HG02852 (cell line): ENCODE measurements around the gene PRDM2.
A peak's percentile ranks its signal among the peaks of the same experiment; 100 is the strongest.
"Not testable (repeated sequence)": the region's sequence is repeated elsewhere in the genome, so short reads cannot be mapped to it uniquely, and the experiment has no call there.

Source experiments
- ATAC-seq: cut with Tn5 transposase; IDR thresholded peaks from one replicate; pipeline ENCODE4 v1.9.1; 2021; ENCODE audit warnings: mild to moderate bottlenecking, moderate library complexity; ENCODE audit not compliant: unreplicated experiment

Gene PRDM2

DNA sequence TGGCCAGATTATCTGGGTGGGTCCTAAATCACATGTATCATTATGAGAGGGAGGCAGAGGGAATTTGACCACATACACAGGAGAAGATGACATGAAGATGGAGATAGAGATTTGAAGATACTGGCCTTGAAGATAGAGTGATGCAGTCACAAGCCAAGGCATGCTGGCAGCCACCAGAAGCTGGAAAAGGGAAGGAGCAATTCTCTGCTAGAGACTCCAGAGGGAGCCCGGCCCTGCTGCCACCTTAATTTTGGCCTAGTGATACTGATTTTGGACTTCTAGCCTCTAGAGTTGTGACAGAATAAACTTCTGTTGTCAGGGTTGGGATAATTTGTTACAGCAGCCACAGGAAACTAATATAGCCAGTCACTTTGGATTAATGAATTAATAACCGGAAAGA, 2.2 kb upstream of the PRDM2 start:
- no peak for ATAC-seq

DNA sequence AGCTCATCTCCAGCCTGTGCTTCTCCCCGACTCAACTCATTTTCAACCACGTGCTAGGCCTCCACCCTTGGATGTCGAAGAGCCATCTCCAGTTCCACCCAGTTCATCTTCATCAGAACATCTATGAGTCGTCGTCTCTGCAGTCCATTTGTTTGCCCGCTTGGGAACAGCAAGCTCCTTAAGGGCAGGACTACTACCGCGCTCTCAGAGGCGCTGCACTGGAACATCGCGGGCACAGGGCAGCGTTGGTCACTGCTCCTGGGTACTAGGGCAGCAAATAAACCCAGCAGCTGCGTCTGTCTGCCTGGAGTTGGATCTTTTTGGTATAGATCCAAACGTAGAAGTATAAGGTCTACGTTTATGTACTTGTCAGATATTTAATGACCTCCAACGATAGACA, 478 bp upstream of the PRDM2 start:
- ATAC-seq, result no peak

DNA sequence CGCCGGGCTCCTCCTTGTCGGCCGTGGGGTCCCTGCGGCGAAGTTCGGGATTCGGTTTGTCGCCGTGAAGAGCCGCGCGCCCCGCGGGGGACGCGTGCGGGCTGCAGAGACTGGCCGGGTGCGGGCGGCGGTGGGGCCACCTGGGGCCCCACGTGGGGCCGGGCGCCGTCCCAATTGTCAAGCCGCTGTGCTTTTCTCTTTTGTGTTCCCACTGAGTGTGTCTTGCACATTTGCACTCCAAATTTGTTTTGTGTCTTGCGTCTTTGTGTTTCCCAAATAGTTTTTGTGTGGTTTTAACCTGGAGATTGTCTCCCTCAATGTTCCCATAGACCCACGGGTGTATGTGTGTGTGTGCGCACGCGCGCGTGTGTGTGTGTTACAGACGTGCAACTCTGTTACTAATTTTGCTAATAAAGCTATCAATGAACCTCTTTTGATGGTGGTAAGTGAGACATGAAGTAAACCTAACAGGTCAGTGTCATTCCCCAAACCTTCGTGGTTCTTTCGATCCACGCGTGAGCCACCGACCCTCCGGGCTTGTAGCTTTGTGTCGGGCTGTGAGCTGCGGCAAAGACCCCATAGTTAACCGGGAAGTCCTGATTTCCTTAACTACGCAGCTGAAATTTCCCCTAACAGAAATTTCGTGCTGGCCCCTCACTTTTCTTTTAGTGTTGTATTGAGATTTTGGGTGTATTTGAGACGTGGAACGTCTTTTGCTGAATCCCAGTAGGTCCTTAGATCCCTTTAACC, 708 bp downstream of the PRDM2 start:
- peak; percentile 28 for ATAC-seq

DNA sequence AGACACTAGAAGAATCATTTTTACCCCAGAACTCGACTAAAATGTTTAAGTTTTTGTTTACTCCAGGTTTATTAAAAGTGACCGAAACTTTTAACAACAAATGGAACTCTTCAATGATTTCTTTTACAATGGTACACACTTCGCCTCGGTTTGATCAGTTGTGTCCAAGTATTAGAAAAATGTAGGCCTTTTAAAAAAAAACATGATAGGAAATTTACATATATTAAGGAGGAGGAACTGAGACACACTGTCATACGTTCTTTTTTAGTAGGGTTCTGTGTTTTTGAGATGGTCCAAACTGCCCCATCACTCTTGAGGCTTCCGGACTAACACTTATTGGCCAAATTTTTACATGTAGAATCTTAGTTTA, 1.3 kb downstream of the PRDM2 start:
- ATAC-seq, result no peak

DNA sequence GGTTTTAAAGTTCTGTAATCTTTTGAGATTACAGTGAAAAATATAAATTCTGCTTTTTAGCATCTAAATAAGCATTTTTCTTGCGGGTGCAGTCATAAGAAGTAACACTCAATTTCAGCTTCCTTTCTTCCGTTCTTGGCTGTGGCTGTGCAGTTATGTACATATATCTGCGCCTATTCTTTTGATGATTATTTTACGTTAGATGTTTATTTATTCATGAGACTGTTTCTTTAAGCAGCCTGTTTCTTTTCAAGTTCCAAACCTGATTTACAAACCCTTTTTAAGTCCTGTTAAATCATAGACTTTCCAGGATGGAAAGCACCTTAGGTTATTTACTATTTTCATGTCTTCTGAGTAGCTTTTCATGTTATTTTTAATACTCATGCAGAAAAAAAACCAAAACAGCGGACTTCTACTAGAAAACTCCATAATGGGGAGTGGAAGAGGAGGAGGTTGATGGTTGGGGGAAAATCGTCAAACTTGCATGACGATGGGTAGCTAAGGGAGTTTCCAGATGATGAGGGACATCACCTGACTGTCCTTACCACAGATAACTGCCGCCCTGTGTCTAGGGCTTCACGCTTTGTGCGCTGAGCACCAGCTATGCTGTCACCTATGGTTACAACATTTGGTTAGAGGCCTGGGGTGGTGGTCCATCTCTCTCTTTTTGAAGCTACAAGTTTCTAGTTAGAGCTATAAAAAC, 2.6 kb downstream of the PRDM2 start:
- ATAC-seq, result peak; percentile 82

DNA sequence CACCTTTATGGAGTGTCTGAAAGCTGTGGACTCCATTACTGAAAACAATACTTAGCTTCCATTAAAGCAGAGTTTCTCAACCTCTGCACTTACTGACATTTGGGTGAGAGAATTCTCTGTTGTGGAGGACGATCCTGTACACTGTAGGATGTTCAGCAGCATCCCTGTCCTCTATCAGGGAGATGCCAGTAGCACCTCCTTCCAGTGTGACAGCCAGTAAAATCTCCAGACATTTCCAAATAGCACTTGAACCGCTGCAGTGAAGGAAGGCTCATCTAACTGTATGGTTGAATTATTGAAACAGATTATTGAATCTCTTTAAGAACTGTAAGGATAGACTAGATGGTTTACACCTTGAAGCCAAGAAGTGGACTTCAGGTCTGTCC, 3.1 kb downstream of the PRDM2 start:
- ATAC-seq, result no peak

DNA sequence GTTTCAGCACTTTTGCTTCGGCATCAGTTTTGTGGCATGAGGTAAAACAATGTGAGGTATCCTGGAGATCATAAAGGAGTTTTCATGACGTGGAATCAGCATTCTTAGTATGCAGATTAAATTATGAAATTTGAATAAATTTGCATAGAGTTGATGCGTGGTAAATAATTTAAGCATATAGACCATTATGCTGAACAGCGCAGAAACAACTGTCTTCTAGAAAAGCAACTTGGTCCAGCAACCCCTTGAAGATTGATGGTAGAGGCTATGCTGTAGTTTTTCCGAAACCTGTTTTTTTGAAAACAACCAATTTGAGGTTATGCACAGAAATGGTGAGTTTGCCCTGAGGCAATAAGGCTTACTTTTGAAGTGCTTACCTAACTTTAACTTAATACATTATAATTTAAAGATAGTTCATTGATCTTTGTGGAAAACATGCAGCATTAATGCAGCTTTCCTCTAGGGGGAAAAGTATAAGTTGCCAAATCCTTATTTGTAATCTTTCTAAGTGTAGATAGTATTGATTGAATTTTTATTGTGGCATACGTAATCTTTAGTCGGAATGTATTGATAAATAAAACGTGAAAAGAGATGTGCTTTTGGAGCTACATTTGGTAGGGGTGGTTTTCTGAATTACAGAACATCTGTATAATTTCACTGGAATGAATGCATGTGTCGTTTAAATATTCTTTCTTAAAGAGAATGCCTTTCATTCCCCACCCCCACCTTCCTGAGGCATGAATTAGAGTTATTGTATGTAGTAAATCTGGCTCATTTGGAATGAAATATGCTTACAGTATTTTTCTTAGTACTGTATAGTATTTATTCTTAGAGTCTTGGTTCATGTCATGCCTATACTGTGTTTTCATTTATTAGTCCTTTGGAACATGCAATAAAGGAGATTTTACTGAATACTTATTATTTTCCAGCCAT, 3.8 kb downstream of the PRDM2 start:
- no peak for ATAC-seq

DNA sequence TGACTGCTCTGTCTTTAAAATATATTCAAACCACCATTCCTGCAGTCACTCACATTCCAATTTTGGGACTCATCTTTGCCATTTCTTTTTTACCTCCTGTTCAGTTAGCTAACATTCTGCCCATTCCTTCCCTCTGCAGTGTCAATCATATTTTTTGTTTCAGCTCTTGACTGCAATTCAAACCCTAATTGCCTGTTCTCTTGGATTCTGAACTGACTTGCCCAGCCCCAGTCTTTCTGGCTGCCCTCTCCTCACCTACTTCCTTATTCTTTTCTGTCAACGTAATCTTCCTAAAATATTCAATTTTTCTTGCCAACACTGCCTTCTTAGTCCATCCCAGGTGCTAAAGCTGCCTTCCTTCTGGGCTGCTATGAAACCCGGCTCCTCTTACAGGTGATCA, 6.1 kb downstream of the PRDM2 start:
- ATAC-seq, result no peak

DNA sequence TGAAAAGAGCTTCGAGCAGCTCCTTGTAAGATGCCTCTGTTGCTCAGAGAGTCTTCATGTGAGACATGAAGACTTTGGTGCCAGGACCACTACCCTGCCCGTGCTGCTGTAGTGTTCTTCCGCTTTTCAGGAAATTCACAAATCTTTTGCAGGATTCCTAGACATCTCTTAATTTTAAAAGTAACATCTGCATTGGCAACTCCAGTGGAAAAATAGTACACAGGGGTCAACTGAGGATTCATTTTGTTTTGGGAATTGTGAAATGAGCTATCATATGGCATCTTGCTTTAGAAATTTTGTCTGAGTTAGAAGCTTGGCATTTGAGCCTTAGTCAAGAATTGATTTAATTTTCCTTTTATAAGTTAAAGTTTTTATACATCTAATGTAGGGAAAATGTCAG, 7.2 kb downstream of the PRDM2 start:
- ATAC-seq, result no peak

DNA sequence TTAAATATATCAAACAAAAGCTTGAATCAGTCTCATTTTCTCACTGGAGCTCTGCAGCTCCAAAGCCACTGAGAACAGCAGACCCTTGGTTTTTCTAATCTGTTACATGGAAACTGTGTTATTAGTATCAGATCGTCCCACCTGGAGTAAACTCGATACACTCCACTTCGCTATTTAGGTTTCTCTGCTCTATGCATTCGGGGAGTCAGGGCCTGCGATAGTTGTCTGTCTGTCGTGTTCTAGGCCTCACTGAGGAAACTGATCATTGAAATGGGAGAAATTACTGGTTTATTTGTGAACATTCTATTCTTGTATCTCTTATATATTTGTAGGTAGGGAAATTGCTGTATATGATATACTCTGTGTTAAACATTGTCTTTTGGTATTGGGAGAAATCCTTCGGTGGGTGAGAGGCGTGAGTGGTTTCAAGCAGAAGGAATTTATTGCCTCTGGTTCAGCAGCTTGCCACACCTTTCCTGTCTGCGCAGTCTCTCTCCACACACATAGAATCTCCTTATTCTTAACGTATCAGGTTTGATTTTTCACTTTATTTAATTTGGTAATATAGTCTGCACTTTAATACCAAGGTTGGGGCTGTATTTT, 8.5 kb downstream of the PRDM2 start:
- no peak for ATAC-seq

DNA sequence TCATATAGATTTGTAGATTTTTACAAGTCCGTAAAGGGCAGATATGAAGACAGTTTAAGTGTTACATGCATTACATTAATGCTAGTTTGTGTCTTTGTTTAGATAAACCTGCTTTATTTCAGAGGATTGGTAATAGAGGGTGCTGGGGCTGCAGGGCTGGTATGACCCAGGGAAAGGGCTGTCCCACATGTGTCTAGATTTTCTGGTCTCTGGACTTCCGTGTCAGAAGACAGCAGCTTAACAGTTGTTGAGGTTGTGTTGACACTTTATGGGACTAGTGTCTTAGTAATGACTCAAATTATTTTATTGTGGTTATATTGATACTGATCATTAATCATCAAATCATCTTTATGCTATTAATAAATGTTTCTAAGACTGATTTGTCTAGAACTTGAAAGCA, 10.1 kb downstream of the PRDM2 start:
- no peak for ATAC-seq

DNA sequence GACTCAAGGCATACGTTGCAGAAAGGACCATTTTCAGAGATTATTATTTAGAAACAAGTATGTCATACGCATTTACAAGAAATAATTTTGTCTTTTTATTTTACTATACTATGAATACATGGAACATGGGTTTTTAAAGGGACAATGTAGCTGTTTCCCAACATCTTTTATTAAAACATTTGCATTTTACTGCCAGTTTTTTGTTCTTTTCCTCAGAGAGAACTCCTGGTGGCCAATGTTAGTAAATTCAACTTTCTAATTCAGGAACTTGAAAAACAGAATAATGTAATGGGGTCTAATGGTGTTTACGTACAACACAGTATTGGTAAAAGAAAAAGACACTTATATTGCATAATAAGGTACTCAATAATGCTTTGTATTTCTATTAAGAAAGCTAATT, 14.9 kb downstream of the PRDM2 start:
- ATAC-seq, result no peak

DNA sequence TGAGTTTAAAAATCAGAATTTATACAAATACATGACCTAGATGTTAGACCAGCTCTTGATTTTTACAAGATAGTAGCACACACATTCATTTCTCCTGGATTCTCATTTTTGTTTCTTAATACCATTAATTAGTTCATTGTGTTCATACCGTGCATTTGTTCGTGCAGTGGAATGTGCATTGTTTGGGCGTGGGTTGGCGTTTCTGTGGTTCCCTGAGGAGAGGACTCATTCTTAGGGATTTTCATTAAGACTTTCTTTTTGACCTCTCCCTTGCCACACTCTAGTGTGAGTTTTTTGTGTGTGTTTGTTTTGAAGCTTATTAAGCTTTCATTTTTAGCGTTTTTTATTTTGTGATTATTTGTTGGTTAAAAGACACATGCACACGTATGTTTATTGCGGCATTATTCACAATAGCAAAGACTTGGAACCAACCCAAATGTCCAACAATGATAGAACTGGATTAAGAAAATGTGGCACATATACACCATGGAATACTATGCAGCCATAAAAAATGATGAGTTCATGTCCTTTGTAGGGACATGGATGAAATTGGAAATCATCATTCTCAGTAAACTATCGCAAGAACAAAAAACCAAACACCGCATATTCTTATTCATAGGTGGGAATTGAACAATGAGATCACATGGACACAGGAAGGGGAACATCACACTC, 15.8 kb downstream of the PRDM2 start:
- not testable (repeated sequence) for ATAC-seq

DNA sequence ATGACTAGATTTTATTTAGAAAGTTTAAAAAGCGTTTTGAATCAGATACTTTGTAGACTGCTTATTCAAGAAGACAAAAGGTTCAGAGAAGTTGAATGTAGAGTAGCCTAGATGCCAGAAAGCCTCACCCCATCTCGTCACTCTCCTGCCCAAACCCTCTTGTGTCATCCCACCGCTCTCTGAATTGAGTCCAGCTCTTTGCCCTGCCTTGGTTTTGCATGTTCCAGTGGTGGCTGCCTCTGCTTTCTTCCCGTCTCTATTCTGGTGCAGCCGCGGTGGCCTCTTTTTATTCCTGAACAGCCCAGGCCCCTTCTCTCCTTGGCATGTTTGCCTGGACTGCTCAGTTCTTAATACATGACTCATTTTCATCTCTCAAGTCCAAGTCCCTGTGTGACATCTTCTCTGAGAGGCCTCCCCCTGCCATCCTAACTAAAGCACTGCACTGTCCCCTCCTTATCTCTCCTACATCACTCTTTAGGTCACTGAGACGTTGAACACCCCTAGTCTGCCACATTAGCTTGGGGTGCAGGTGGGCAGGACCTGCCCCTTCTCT, 22.9 kb downstream of the PRDM2 start:
- ATAC-seq, result no peak

DNA sequence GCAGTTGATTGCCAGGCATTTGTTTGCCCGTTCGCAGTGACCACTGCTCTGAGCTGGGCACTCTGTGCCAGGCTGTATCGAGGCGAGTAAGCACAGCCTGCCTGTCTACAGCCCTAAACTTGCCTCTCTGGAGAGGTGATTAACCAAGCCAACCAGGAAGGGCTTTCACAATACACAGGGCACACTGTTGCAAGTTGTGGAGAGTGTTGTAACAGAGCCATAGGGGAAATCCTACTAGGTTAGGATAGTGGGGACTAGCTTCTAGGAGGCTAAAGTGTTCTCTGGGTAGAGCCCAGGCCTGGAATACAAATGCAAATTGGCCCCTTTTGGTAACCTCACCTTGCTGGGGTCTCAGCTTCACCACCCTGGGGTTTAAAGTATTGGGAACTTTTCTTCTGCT, 23.8 kb downstream of the PRDM2 start:
- no peak for ATAC-seq

DNA sequence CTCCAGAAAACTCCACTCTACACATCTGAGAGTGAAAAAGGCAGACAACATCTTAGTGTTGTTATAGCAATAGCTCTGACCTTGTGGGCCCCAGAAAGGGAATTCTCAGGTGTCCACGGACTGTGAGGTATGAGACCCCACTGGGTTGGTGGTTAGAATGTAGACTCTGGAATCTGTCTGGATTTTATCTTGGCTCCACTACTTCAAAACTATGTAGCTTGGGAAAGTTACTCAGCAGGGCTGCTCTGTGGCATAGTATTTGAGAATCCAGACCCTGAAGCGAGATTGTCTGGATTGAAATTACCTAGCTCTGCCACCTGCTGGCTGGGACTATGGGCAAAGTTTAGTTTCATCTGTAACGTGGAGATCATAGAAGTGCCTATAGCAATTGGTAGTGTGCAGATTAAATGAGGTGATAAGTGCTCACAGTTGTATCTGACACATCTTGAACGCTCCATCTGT, 25.8 kb downstream of the PRDM2 start:
- ATAC-seq, result no peak

DNA sequence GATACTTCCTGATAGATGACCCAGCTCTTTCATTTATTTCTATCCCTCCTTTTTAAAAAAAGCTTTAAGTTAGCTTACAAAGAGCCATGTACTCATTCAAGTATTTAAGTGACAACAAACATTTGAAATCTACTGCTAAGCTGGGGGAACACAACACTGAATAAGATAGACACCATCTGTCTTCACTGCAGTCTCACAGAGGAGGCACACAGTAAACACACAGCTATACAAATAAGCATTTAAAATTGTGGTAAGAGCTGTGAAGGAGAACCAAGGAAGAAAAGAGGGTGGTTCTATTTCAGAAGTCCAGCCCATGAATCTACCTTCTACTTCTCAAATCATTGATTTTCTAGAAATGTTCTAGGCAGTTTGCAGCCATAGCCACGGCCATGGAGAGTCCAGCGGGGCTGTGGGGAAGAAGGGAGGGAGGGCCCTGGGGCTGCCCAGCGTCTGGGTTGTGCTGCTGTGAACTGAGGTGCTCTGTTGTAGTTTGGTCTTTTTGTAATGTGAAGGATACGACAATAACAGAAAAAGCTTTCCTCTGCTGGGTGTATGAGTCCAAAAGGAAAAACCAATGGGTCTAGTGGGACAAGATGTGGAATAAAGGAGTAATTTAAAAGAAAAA, 28.2 kb downstream of the PRDM2 start:
- ATAC-seq, result no peak

DNA sequence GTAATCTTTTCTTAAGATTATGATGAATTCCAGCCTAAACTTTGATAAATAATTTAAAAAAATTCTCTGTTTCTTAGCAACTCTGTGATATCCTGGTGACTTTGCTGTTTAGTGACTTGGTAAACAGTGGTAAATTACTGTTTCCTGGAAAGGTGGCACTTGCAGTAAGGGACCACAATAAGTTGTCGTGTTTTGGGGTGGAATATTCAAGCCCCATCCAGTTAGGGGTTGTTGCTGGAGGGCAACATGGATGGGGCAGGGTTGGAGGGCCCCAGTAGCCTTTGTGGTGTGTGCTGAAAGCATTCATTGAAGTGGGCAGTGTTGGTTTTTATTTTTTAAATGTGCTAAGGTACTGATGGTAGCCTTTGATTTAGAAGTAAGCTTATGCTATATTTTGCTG, 30.3 kb downstream of the PRDM2 start:
- no peak for ATAC-seq

DNA sequence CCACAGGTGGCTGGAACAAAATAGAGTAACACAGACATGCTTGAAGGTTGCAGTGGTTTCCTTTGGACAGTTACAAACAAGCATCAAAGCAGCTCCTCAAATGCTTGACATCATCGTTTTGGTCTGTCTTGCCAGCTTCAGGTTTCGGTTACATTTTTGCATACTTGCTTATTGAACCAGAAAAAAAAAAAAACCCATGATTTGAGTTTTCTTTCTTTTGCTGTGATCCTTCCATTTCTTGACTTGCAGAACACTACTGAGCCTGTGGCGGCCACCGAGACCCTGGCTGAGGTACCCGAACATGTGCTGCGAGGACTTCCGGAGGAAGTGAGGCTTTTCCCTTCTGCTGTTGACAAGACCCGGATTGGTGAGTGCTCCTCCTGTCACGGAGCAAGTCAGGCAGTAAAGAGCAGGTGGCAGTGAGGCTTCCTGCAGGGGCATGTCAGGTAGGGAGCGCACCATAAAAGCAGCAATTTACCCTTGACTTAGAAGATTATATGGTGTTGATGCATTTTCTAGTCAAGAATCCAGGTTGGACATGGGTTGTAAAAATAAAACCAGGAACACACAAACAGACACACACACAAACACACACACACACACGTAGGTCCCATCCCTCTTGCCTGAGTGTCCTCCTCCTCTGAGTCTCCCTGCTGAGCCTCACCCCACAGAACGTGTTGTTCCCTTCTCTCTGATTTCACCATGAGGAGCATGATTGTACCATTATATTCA, 30.9 kb downstream of the PRDM2 start:
- peak; percentile 92 for ATAC-seq
